GM21737 (cell line): ENCODE measurements around the gene ATF5.
"Not testable (repeated sequence)": the region's sequence is repeated elsewhere in the genome, so short reads cannot be mapped to it uniquely, and the experiment has no call there.

ENCODE experiments used
- ATAC-seq: cut with Tn5 transposase; IDR thresholded peaks from one replicate; pipeline ENCODE4 v1.9.1; 2021; ENCODE audit warnings: mild to moderate bottlenecking, moderate library complexity; ENCODE audit not compliant: unreplicated experiment

The ATF5 gene

GRCh38 chr19:49921871-49922795 is 6.9 kb upstream of the ATF5 start:
- no peak for ATAC-seq

GRCh38 chr19:49923055-49924003 is 5.7 kb upstream of the ATF5 start:
- no peak for ATAC-seq

DNA sequence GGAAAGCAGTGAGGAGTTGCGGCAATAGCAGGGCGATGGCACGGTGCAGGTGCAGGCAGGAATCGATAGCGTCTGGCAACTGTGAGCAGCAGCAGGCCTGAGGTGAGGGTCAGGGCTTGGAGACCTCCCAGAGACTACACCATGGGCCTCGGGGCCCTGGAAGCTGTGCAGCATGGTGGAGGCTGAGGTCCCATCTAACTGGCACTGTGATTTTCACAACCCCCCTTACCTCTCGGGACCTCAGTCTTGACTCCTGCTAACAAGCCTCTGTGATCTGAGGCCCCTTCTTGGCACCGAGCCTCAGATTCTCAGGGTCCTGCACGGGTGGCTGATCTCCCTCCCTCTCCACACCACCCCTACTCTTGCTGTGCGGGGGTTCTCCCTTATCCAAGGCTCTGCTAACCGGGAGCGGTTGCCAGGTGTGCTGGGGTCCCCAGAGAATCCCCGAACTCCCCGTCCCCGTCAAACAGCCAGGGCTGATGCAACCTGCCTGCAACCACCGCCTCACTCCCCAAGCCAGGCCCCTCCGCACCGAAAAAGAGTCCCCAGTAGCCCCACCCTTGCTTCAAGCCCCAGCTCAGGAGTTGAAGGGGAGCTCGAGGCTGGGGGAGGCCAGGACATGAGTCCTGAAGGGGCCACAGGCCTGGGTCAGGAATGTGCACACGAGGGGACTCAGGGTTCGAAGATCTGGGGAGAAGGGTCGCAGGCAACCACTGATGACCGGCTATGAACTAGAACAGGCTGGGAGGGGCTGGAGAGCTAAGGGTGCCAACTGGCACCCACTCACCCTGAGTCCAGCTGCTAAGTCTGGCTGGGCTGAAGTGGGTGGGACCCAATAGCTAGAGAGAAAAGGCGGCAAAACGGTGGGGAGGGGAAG is 4.8 kb upstream of the ATF5 start:
- ATAC-seq: no peak

- not testable (repeated sequence) for ATAC-seq
Measured at GRCh38 chr19:49924881-49925210, 4.2 kb upstream of the ATF5 start.

- no peak for ATAC-seq
Measured at GRCh38 chr19:49925486-49925885, 3.5 kb upstream of the ATF5 start.

DNA sequence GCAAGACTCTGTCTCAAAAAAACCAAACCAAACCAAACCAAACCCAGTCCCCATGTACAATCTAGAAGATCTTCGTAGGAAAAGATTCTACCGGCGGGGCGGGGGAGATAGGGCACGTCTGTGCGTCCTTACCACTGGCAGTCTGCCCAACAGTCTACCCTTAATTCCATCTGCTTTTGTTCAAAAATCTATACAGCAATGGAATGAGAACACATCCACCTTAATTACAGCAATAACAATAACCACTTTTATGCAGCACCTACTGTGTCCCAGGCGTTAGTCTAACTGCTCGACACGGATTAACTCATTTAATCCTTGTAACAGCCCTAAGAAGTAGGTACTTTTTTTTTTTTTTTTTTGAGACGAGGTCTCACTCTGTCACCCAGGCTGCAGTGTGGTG is 2.5 kb upstream of the ATF5 start:
- no peak for ATAC-seq

- no peak for ATAC-seq
Measured at GRCh38 chr19:49927526-49928264, 1.3 kb upstream of the ATF5 start.

- peak; percentile 69 for ATAC-seq
Measured at GRCh38 chr19:49929611-49930482, 842 bp downstream of the ATF5 start.

DNA sequence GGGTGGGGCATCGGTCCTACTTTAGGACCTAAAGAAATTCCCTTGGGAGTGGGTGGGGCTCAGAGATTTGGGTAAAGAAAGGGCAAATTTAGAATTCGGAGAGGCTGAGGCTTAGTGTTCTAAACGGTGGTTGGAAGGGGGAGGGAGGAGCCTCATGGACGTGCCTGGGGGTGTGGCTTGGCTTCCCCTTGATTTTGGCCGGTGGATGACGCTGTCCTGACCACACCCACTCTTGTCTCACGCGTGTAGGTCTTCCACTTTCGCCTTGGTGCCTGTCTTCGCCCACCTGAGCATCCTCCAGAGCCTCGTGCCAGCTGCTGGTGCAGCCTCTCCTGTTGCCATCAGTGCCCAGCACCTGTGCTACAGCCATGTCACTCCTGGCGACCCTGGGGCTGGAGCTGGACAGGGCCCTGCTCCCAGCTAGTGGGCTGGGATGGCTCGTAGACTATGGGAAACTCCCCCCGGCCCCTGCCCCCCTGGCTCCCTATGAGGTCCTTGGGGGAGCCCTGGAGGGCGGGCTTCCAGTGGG is 1.5 kb downstream of the ATF5 start:
- no peak for ATAC-seq

GRCh38 chr19:49931293-49932040 is 2.5 kb downstream of the ATF5 start:
- no peak for ATAC-seq

GRCh38 chr19:49932041-49932451 is 3.0 kb downstream of the ATF5 start:
- no peak for ATAC-seq

GRCh38 chr19:49932731-49933131 is 3.7 kb downstream of the ATF5 start:
- no peak for ATAC-seq

GRCh38 chr19:49933643-49934042 is 4.6 kb downstream of the ATF5 start:
- ATAC-seq: no peak

DNA sequence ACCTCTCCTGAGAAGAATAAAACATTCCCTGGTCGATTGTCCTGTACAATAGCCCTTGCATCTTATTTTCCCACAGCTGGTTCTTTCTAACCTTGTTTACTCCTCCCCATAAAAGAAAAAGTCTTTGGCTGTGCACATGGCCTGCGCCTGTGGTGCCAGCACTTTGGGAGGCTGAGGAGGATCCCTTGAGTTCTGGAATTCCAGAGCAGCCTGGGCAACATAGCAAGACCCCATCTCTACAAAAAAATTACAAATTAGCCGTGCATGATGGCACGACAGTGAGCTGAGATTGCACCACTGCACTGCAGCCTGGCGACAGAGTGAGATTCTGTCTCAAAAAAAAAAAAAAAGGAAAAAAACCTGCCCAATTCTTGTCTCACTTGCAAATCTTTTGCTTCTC is 7.5 kb downstream of the ATF5 start:
- no peak for ATAC-seq

- no peak for ATAC-seq
Measured at GRCh38 chr19:49937750-49938381, 8.9 kb downstream of the ATF5 start.

DNA sequence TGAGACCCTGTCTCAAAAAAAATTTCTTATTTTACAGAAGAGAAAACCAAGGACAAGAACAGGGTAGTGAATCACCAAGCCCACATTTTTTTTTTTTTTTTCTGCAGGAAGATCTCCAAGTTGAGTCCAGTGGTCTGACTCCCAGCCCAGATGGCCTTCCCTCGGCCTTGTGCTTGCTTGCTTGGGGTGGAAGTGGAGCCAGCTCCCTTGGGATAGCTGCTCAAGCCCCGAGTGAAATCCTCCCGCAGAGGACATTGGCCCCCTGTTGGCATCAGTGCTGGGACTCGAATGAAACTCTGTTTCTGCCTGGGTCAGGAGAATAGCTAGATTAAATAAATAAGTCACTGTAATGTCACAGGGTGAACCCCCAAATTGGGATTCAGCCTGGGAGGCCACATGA is 9.7 kb downstream of the ATF5 start:
- ATAC-seq: no peak

DNA sequence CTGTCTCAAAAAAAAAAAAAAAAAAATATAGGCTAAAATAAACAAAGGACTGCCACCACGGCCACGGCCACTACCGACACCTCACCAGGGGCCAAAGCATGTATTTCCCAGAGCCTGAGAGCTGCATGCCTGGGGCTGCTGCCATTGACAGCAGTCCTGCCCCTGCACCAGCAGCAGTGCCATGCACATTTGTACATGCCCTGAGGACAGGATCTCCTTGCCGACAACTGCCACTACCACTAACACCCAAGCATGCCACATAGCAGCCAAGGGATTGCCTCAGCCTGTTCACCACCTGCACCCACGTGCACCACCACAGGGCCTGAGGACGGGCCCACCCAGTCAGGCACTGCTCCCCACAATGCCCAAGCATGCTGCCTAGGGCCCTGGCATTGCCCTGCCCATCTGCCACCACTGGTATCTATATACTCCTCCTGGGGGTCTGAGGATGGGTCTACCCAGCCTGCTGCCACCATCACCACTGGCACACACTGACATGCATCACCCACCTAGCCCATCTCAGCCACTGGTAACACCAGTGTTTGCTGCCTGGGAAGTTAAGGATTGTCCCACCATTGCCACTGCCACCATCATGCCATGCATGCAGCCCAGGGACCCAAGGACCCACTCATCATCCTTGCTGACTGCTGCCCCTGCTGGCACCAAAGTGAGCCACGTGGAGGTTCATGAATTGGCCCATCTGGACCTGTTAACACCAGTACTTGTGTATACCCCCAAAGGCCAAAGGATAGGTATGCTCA is 10.9 kb downstream of the ATF5 start:
- ATAC-seq: no peak
